HUDEP-2 (cell line): ENCODE measurements around the gene EEF2.
A peak's percentile ranks its signal among the peaks of the same experiment; 100 is the strongest.

ENCODE experiments used
- DNase-seq, 76 experiments: peaks; one replicate each; lab custom pipeline; 2025; ENCODE audit not compliant: unreplicated experiment in 76 of 76; lab: John Stamatoyannopoulos, UW

Gene EEF2

GRCh38 chr19:3984908-3985642 is at the start of gene EEF2:
Gene EEF2 (minus strand): TSS chr19:3985463. CDS start chr19:3985380, 83 bp downstream.
- DNase-seq = peak in 74 of 76 experiments; percentile 35 to 94 (median 87)

GRCh38 chr19:4034048-4035017 is 49.1 kb upstream of the EEF2 start:
- no peak for DNase-seq

GRCh38 chr19:4033028-4033956 is 48.0 kb upstream of the EEF2 start:
- DNase-seq = no peak

- DNase-seq = no peak
Measured at GRCh38 chr19:4032436-4032835, 47.2 kb upstream of the EEF2 start.

- no peak for DNase-seq
Measured at GRCh38 chr19:4031420-4031819, 46.2 kb upstream of the EEF2 start.

GRCh38 chr19:4030981-4031380 is 45.7 kb upstream of the EEF2 start:
- DNase-seq = no peak

- no peak for DNase-seq
Measured at GRCh38 chr19:4030552-4030951, 45.3 kb upstream of the EEF2 start.

- no peak for DNase-seq
Measured at GRCh38 chr19:4029247-4029614, 44.0 kb upstream of the EEF2 start.

- DNase-seq = no peak
Measured at GRCh38 chr19:4028334-4029246, 43.3 kb upstream of the EEF2 start.

GRCh38 chr19:4027146-4027545 is 41.9 kb upstream of the EEF2 start:
- no peak for DNase-seq

GRCh38 chr19:4025317-4025716 is 40.1 kb upstream of the EEF2 start:
- no peak for DNase-seq

- no peak for DNase-seq
Measured at GRCh38 chr19:4023600-4024398, 38.5 kb upstream of the EEF2 start.

- DNase-seq = no peak
Measured at GRCh38 chr19:4019578-4019977, 34.3 kb upstream of the EEF2 start.

GRCh38 chr19:4018775-4019504 is 33.7 kb upstream of the EEF2 start:
- no peak for DNase-seq

- no peak for DNase-seq
Measured at GRCh38 chr19:4018140-4018613, 32.9 kb upstream of the EEF2 start.

GRCh38 chr19:4016903-4017638 is 31.8 kb upstream of the EEF2 start:
- no peak for DNase-seq

- DNase-seq = no peak
Measured at GRCh38 chr19:4016486-4016885, 31.2 kb upstream of the EEF2 start.
